Loucy (cell line): ENCODE measurements around the gene TBC1D8.

Source experiments
- H2AFZ ChIP-seq: fragments of 200-600 bp; sonication (generic); 2 replicates; pipeline ENCODE4 v1.6.0; 2016; ENCODE audit warnings: antibody characterized with exemption, mild to moderate bottlenecking, low read length, moderate library complexity
- H3F3A ChIP-seq: fragments of 200-600 bp; 2 replicates; pipeline ENCODE4 v1.6.0; 2016; ENCODE audit warnings: antibody characterized with exemption, low read depth, mild to moderate bottlenecking
- H3K27me3 ChIP-seq: fragments of 200-600 bp; sonication (generic); 2 replicates; pipeline ENCODE4 v1.6.1; 2014; ENCODE audit warnings: low read length, mild to moderate bottlenecking; ENCODE audit not compliant: insufficient read depth, poor library complexity, severe bottlenecking
- H3K36me3 ChIP-seq: fragments of 200-600 bp; sonication (generic); 2 replicates; pipeline ENCODE4 v1.6.1; 2016; ENCODE audit warnings: low read length; ENCODE audit not compliant: insufficient read depth
- H3K4me1 ChIP-seq: fragments of 200-600 bp; sonication (generic); 2 replicates; pipeline ENCODE4 v1.5.1; 2014; ENCODE audit warnings: low read length, mild to moderate bottlenecking; ENCODE audit not compliant: insufficient read depth, poor library complexity, severe bottlenecking
- H3K4me2 ChIP-seq: fragments of 200-600 bp; sonication (generic); 2 replicates; pipeline ENCODE4 v1.6.0; 2014; ENCODE audit warnings: antibody characterized with exemption, low read length, low read depth, mild to moderate bottlenecking; ENCODE audit not compliant: poor library complexity, severe bottlenecking
- H3K4me3 ChIP-seq: fragments of 200-600 bp; sonication (generic); 2 replicates; pipeline ENCODE4 v1.5.1; 2014; ENCODE audit warnings: low read length, mild to moderate bottlenecking, mixed read lengths; ENCODE audit not compliant: poor library complexity, severe bottlenecking
- H3K79me2 ChIP-seq: fragments of 200-600 bp; sonication (generic); 2 replicates; pipeline ENCODE4 v1.6.1; 2014; ENCODE audit warnings: low read length; ENCODE audit not compliant: insufficient read depth
- H3K9ac ChIP-seq: fragments of 200-600 bp; sonication (generic); 2 replicates; pipeline ENCODE4 v1.6.0; 2014; ENCODE audit warnings: mild to moderate bottlenecking, low read depth, low read length, moderate library complexity; ENCODE audit not compliant: poor library complexity, severe bottlenecking
- H3K9me2 ChIP-seq: fragments of 200-600 bp; sonication (generic); replicated peaks from 2 replicates; pipeline ENCODE4 v1.6.1; 2016; ENCODE audit warnings: low read depth, low read length, mixed read lengths
- H3K9me3 ChIP-seq: fragments of 200-600 bp; sonication (generic); 2 replicates; pipeline ENCODE4 v1.6.1; 2014; ENCODE audit warnings: mild to moderate bottlenecking, antibody characterized with exemption, low read length, low read depth; ENCODE audit not compliant: insufficient read depth
- H4K20me1 ChIP-seq: fragments of 200-600 bp; sonication (generic); 2 replicates; pipeline ENCODE4 v1.6.0; 2014; ENCODE audit warnings: antibody characterized with exemption, low read length, mild to moderate bottlenecking; ENCODE audit not compliant: insufficient read depth, poor library complexity, severe bottlenecking
- EZH2phosphoT487 ChIP-seq: fragments of 200-600 bp; IDR thresholded peaks from 2 replicates; pipeline ENCODE4 v1.6.1; 2018; ENCODE audit warnings: antibody characterized with exemption, mild to moderate bottlenecking, moderate library complexity, borderline replicate concordance
- TF ChIP-seq, protein P1 (sequence below): fragments of 200-600 bp; sonication (generic); conservative IDR thresholded peaks from 2 replicates; pipeline ENCODE4 v1.5.1; 2014; ENCODE audit warnings: mild to moderate bottlenecking, antibody characterized with exemption, low read length

The TBC1D8 gene

DNA sequence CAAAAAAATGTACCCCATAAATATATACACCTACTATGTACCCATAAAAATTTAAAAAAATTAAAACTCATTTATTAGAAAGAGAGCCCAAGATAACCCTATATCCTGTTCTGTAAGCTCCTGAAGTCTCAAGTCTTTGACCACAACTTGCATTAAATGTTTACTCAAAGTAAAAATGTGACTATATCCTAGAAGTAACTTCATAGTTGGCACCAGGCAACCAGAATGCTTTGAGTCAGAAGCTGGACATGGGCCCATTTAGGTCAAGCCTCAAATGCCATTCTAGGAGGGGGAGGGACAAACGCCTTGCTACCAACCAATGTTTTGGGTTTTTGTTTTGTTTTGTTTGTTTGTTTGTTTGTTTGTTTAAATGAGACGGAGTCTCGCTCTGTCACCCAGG, 9.3 kb upstream of the TBC1D8 start:
- no peak overlapping the region for H3K9ac ChIP-seq
- H3K4me2 ChIP-seq, result no peak overlapping the region
- H3K9me2 ChIP-seq, result no peaks in the 10 kb centered on the region
- no peaks in the 10 kb centered on the region for H3F3A ChIP-seq
- H3K4me1 ChIP-seq, result no peaks in the 10 kb centered on the region
- TF ChIP-seq, protein P1, sequence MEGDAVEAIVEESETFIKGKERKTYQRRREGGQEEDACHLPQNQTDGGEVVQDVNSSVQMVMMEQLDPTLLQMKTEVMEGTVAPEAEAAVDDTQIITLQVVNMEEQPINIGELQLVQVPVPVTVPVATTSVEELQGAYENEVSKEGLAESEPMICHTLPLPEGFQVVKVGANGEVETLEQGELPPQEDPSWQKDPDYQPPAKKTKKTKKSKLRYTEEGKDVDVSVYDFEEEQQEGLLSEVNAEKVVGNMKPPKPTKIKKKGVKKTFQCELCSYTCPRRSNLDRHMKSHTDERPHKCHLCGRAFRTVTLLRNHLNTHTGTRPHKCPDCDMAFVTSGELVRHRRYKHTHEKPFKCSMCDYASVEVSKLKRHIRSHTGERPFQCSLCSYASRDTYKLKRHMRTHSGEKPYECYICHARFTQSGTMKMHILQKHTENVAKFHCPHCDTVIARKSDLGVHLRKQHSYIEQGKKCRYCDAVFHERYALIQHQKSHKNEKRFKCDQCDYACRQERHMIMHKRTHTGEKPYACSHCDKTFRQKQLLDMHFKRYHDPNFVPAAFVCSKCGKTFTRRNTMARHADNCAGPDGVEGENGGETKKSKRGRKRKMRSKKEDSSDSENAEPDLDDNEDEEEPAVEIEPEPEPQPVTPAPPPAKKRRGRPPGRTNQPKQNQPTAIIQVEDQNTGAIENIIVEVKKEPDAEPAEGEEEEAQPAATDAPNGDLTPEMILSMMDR, result no peak
- TF ChIP-seq EZH2phosphoT487, result no peak
- H3K4me3 ChIP-seq, result no peak overlapping the region
- no peaks in the 10 kb centered on the region for H3K79me2 ChIP-seq
- H4K20me1 ChIP-seq, result no peaks in the 10 kb centered on the region
- no peaks in the 10 kb centered on the region for H3K9me3 ChIP-seq
- no peaks in the 10 kb centered on the region for H3K36me3 ChIP-seq
- H3K27me3 ChIP-seq, result no peaks in the 10 kb centered on the region
- no peak overlapping the region for H2AFZ ChIP-seq

DNA sequence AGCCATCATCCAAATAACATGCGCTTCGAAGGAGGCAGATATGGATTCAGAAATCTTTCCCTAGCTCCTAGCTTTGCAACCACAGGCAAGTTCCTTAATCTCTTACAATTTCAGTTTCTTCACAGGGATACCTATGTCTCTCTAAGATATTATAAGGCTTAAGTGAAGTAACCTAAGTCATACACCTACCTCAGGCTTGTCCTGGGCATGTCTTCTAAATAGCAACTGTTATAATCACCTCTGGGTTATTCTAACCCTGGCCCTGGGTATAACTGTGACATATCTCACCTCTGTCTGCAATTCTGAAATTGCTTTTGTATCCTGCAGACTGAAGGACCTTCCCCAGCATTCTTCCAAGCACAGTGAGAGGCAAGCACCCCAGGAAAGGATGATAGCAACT, 8.3 kb upstream of the TBC1D8 start:
- no peak overlapping the region for H3K4me2 ChIP-seq
- H3K9me2 ChIP-seq, result no peaks in the 10 kb centered on the region
- no peaks in the 10 kb centered on the region for H3K27me3 ChIP-seq

DNA sequence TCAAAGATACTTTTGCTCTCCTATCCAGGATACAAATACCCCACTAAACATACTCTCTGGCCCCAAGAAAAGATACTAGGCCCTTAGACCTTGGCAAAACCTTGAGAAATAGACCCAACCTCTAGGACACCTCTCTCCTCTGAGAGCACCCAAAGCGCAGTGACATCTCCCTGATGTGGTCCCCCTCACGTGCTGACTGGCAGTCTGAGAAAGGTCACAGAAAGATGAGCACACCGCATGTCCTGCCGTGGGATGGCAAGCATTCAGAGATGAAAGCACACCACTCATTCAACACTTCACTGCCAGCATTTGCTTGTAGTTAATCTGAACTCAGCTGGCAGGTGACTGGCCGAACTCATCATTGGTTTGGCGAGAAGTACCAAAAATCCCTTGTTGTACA, 6.1 kb upstream of the TBC1D8 start:
- TF ChIP-seq, protein P1, result no peak
- no peak for TF ChIP-seq EZH2phosphoT487
- Histone ChIP-seq H3K4me3 (no peak overlapping the region), H3K9me3 (no peaks in the 10 kb centered on the region), H3K9ac (no peak overlapping the region), H3K4me2 (no peak overlapping the region), H3K4me1 (peaks cover 6% of the 10 kb centered on the region), H3K36me3 (no peaks in the 10 kb centered on the region), H3K79me2 (no peaks in the 10 kb centered on the region), H4K20me1 (no peaks in the 10 kb centered on the region), H3F3A (no peaks in the 10 kb centered on the region), H3K27me3 (no peaks in the 10 kb centered on the region), H3K9me2 (no peaks in the 10 kb centered on the region), H2AFZ (no peak overlapping the region)

More for the DNA sequence above, 8.3 kb upstream of the TBC1D8 start:
- no peak overlapping the region for H3K9ac ChIP-seq
- H3F3A ChIP-seq, result no peaks in the 10 kb centered on the region
- H3K4me3 ChIP-seq, result no peak overlapping the region
- no peaks in the 10 kb centered on the region for H3K36me3 ChIP-seq
- H3K79me2 ChIP-seq, result no peaks in the 10 kb centered on the region
- TF ChIP-seq EZH2phosphoT487, result no peak
- TF ChIP-seq, protein P1, result no peak
- no peak overlapping the region for H2AFZ ChIP-seq
- no peaks in the 10 kb centered on the region for H3K9me3 ChIP-seq
- H4K20me1 ChIP-seq, result no peaks in the 10 kb centered on the region
- no peaks in the 10 kb centered on the region for H3K4me1 ChIP-seq
